ENCODE measurements around the gene PSMD1.

The PSMD1 gene

GRCh38 chr2:231100990-231101389 is 44.3 kb downstream of the PSMD1 start:
- no peak for TF ChIP-seq CTCF (IDR thresholded peaks at IDR 0.05)
- no peak for TF ChIP-seq ZFX (IDR thresholded peaks at IDR 0.05; ENCODE audit: borderline replicate concordance)
- no peak overlapping the region for H3K27ac ChIP-seq

GRCh38 chr2:231102772-231103171 is 46.1 kb downstream of the PSMD1 start:
- no peak overlapping the region for H3K27ac ChIP-seq
- TF ChIP-seq ZFX (IDR thresholded peaks at IDR 0.05; ENCODE audit: borderline replicate concordance) (no peak), CTCF (IDR thresholded peaks at IDR 0.05) (no peak)

GRCh38 chr2:231104115-231104713 is 47.5 kb downstream of the PSMD1 start:
- TF ChIP-seq CTCF (IDR thresholded peaks at IDR 0.05) (peak; percentile 86), ZFX (IDR thresholded peaks at IDR 0.05; ENCODE audit: borderline replicate concordance) (no peak)
- H3K27ac ChIP-seq, result no peak overlapping the region

GRCh38 chr2:231110551-231110950 is 53.9 kb downstream of the PSMD1 start:
- no peak for TF ChIP-seq ZFX (IDR thresholded peaks at IDR 0.05; ENCODE audit: borderline replicate concordance)
- TF ChIP-seq CTCF (IDR thresholded peaks at IDR 0.05), result no peak
- H3K27ac ChIP-seq, result no peak overlapping the region

GRCh38 chr2:231111987-231112386 is 55.3 kb downstream of the PSMD1 start:
- TF ChIP-seq CTCF (IDR thresholded peaks at IDR 0.05) (no peak), ZFX (IDR thresholded peaks at IDR 0.05; ENCODE audit: borderline replicate concordance) (no peak)

GRCh38 chr2:231113489-231113888 is 56.8 kb downstream of the PSMD1 start:
- TF ChIP-seq ZFX (IDR thresholded peaks at IDR 0.05; ENCODE audit: borderline replicate concordance), result no peak
- no peak overlapping the region for H3K27ac ChIP-seq

More at GRCh38 chr2:231111987-231112386, 55.3 kb downstream of the PSMD1 start:
- H3K27ac ChIP-seq, result no peak overlapping the region

GRCh38 chr2:231115651-231116050 is 59.0 kb downstream of the PSMD1 start:
- TF ChIP-seq ZFX (IDR thresholded peaks at IDR 0.05; ENCODE audit: borderline replicate concordance) (no peak), CTCF (IDR thresholded peaks at IDR 0.05) (no peak)
- H3K27ac ChIP-seq, result no peak overlapping the region

- H3K27ac ChIP-seq, result no peak overlapping the region
- TF ChIP-seq ZFX (IDR thresholded peaks at IDR 0.05; ENCODE audit: borderline replicate concordance), result no peak
- TF ChIP-seq CTCF (IDR thresholded peaks at IDR 0.05), result no peak
Observed at GRCh38 chr2:231117148-231117547, 60.5 kb downstream of the PSMD1 start.
